H9 (cell line): ENCODE data around the gene EFNA3. TPM values are rescaled to one million over a fixed set of nuclear protein-coding genes. Genes with fewer than 3 reads are reported as not detected.
A peak's percentile ranks its signal among the peaks of the same experiment; 100 is the strongest.

Experiments
- DNase-seq: peaks from one replicate; pipeline ENCODE4 v3.0.0-alpha.2; 2017
- H2AFZ ChIP-seq: one replicate; pipeline ENCODE4 v1.6.1; 2013; ENCODE audit warnings: mild to moderate bottlenecking, low read length, control low read depth, moderate library complexity
- H2AK5ac ChIP-seq: 2 replicates; pipeline ENCODE4 v1.6.1; 2013; ENCODE audit warnings: low read length, control low read depth, mixed read lengths; ENCODE audit not compliant: insufficient read length
- H2BK120ac ChIP-seq: one replicate; pipeline ENCODE4 v1.6.1; 2013; ENCODE audit warnings: low read depth, mild to moderate bottlenecking, low read length, control low read depth, inconsistent platforms; ENCODE audit not compliant: poor library complexity, severe bottlenecking
- H2BK12ac ChIP-seq: 2 replicates; pipeline ENCODE4 v1.6.1; 2013; ENCODE audit warnings: low read length, control low read depth, mixed read lengths, low read depth; ENCODE audit not compliant: insufficient read length
- H2BK15ac ChIP-seq: 2 replicates; pipeline ENCODE4 v1.6.1; 2013; ENCODE audit warnings: low read depth, low read length, control low read depth
- H2BK20ac ChIP-seq: one replicate; pipeline ENCODE4 v1.6.1; 2013; ENCODE audit warnings: low read depth, mild to moderate bottlenecking, low read length, control low read depth, inconsistent platforms; ENCODE audit not compliant: poor library complexity, severe bottlenecking
- H2BK5ac ChIP-seq: 2 replicates; pipeline ENCODE4 v1.6.1; 2013; ENCODE audit warnings: low read length, control low read depth, mixed read lengths; ENCODE audit not compliant: insufficient read length
- H3K14ac ChIP-seq: 2 replicates; pipeline ENCODE4 v1.6.1; 2013; ENCODE audit warnings: low read length, control low read depth; ENCODE audit not compliant: insufficient read depth
- H3K18ac ChIP-seq: 2 replicates; pipeline ENCODE4 v1.6.1; 2013; ENCODE audit warnings: low read depth, mild to moderate bottlenecking, mixed read lengths, low read length, control low read depth; ENCODE audit not compliant: insufficient read length
- H3K23ac ChIP-seq: 2 replicates; pipeline ENCODE4 v1.6.1; 2013; ENCODE audit warnings: low read length, control low read depth, mixed read lengths, low read depth; ENCODE audit not compliant: insufficient read length
- H3K23me2 ChIP-seq: 2 replicates; pipeline ENCODE4 v1.6.1; 2013; ENCODE audit warnings: low read depth, mild to moderate bottlenecking, mixed read lengths, low read length, control low read depth; ENCODE audit not compliant: insufficient read length, poor library complexity, severe bottlenecking
- H3K27ac ChIP-seq: 2 replicates; pipeline ENCODE4 v1.5.1; 2013; ENCODE audit warnings: low read length, control low read depth, mixed read lengths, low read depth; ENCODE audit not compliant: insufficient read length
- H3K27me3 ChIP-seq: 2 replicates; pipeline ENCODE4 v1.6.1; 2013; ENCODE audit warnings: low read length, control low read depth, inconsistent platforms; ENCODE audit not compliant: insufficient read depth
- H3K4ac ChIP-seq: 2 replicates; pipeline ENCODE4 v1.6.1; 2013; ENCODE audit warnings: low read depth, mild to moderate bottlenecking, control low read depth, inconsistent platforms, low read length, moderate library complexity
- H3K4me1 ChIP-seq: 2 replicates; pipeline ENCODE4 v1.6.1; 2013; ENCODE audit warnings: low read length, control low read depth, inconsistent platforms; ENCODE audit not compliant: insufficient read depth
- H3K4me2 ChIP-seq: 2 replicates; pipeline ENCODE4 v1.6.1; 2013; ENCODE audit warnings: low read length, control low read depth, mixed read lengths; ENCODE audit not compliant: insufficient read length, insufficient read depth
- H3K56ac ChIP-seq: 2 replicates; pipeline ENCODE4 v1.6.1; 2013; ENCODE audit warnings: low read depth, mild to moderate bottlenecking, mixed read lengths, low read length, control low read depth; ENCODE audit not compliant: insufficient read length
- H3K79me1 ChIP-seq: 2 replicates; pipeline ENCODE4 v1.6.1; 2013; ENCODE audit warnings: low read depth, mild to moderate bottlenecking, moderate library complexity, low read length, control low read depth, inconsistent platforms; ENCODE audit not compliant: insufficient read depth, poor library complexity, severe bottlenecking
- H3K79me2 ChIP-seq: 2 replicates; pipeline ENCODE4 v1.6.1; 2013; ENCODE audit warnings: low read length, control low read depth, inconsistent platforms; ENCODE audit not compliant: insufficient read depth
- H3K9ac ChIP-seq: 2 replicates; pipeline ENCODE4 v1.6.1; 2013; ENCODE audit warnings: low read length, control low read depth, mixed read lengths; ENCODE audit not compliant: insufficient read length; ENCODE audit errors: extremely low read depth
- H3K9me3 ChIP-seq: one replicate; pipeline ENCODE4 v1.6.1; 2013; ENCODE audit warnings: low read depth, low read length, inconsistent platforms; ENCODE audit not compliant: control insufficient read depth
- H3T11ph ChIP-seq: one replicate; pipeline ENCODE4 v1.6.1; 2013; ENCODE audit warnings: mild to moderate bottlenecking, low read length, control low read depth, inconsistent platforms
- H4K20me1 ChIP-seq: one replicate; pipeline ENCODE4 v1.6.1; 2013; ENCODE audit not compliant: control insufficient read depth, insufficient read length, insufficient read depth
- H4K5ac ChIP-seq: 2 replicates; pipeline ENCODE4 v1.6.1; 2013; ENCODE audit warnings: low read depth, mild to moderate bottlenecking, mixed read lengths, low read length, control low read depth; ENCODE audit not compliant: insufficient read length
- H4K8ac ChIP-seq: replicated peaks from 2 replicates; pipeline ENCODE4 v1.6.1; 2013; ENCODE audit warnings: low read length, control low read depth, mixed read lengths, low read depth; ENCODE audit not compliant: insufficient read length
- H4K91ac ChIP-seq: 2 replicates; pipeline ENCODE4 v1.6.1; 2013; ENCODE audit warnings: low read depth, mild to moderate bottlenecking, moderate library complexity, mixed read lengths, low read length, control low read depth; ENCODE audit not compliant: insufficient read length
- H3K27ac Mint-ChIP-seq, 3 experiments: 2 replicates in 2 of 3; 3 replicates in 1 of 3; pipeline ENCODE4 v1.8.0; 2020 to 2021; ENCODE audit warnings: mixed read lengths in 3 of 3, mild to moderate bottlenecking in 1 of 3, moderate library complexity in 1 of 3
- H3K27me3 Mint-ChIP-seq: 2 replicates; pipeline ENCODE4 v1.8.0; 2021; ENCODE audit warnings: low read depth, mild to moderate bottlenecking, moderate library complexity, mixed read lengths
- H3K36me3 Mint-ChIP-seq, 3 experiments: 2 replicates in 2 of 3; 3 replicates in 1 of 3; pipeline ENCODE4 v1.8.0; 2020 to 2021; ENCODE audit warnings: low read depth in 3 of 3, mixed read lengths in 3 of 3; ENCODE audit not compliant: insufficient read depth in 1 of 3
- H3K4me1 Mint-ChIP-seq, 2 experiments: 2 replicates each; pipeline ENCODE4 v1.8.0; 2020; ENCODE audit warnings: mixed read lengths in 2 of 2
- H3K4me3 Mint-ChIP-seq, 2 experiments: 2 replicates in 1 of 2; 3 replicates in 1 of 2; pipeline ENCODE4 v1.8.0; 2020 to 2021; ENCODE audit warnings: mild to moderate bottlenecking in 2 of 2, mixed read lengths in 2 of 2, moderate library complexity in 1 of 2
- H3K9me3 Mint-ChIP-seq, 2 experiments: 2 replicates in 1 of 2; 3 replicates in 1 of 2; pipeline ENCODE4 v1.8.0; 2020; ENCODE audit warnings: mild to moderate bottlenecking in 2 of 2, mixed read lengths in 2 of 2, moderate library complexity in 1 of 2
- CTCF ChIP-seq: fragments of 200-600 bp; sonication (generic); conservative IDR thresholded peaks from 3 replicates; pipeline ENCODE4 v1.8.0; 2021; ENCODE audit warnings: antibody characterized with exemption, mild to moderate bottlenecking
- WGBS: extraction: QIAGEN DNeasy Blood & Tissue Kit; methylation state at CpG from one replicate; pipeline ENCODE4 v1.1.7; 2013; ENCODE audit warnings: missing lambda C conversion rate, low lambda C conversion rate, mixed read lengths; ENCODE audit not compliant: insufficient read length; ENCODE audit errors: extremely low coverage; 5-methylcytosine and 5-hydroxymethylcytosine counted together
- total RNA-seq: library from RNA; stranded (reverse); gene quantifications from 2 replicates; pipeline ENCODE4 v1.2.1, GENCODE V29; 2021

The EFNA3 gene
- total RNA-seq, 1 experiment from 2014 or later = 3.9 TPM

DNA sequence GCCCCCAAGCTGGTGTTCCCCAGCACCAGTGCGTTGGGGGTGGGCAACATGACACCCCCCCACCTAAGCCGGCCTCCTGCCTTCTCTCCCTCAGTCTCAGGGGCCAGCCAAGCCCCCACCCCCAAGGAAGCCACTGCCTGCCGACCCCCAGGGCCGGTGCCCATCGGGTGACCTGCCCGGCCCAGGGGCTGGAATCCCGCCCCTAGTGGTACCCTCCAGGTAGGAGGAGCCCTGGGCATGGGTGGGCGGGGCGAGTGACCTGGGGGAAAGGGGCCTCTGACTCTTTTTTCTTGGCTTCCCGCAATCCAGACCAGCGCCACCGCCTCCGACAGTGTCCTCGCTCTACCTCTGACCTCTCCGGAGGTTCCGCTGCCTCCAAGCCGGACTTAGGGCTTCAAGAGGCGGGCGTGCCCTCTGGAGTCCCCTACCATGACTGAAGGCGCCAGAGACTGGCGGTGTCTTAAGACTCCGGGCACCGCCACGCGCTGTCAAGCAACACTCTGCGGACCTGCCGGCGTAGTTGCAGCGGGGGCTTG lies 16.4 kb upstream of the EFNA3 start:
- no peak overlapping the region for H2BK12ac ChIP-seq
- H4K91ac ChIP-seq = no peak overlapping the region
- H3K4me3 Mint-ChIP-seq = peak overlapping the region; percentile 66 to 85
- no peak overlapping the region for H3K27ac ChIP-seq
- H3K27me3 ChIP-seq = no peaks in the 10 kb centered on the region
- H3K27me3 Mint-ChIP-seq = peaks cover 2% of the 10 kb centered on the region
- no peak overlapping the region for H3K23ac ChIP-seq
- H3K9me3 Mint-ChIP-seq = no peaks in the 10 kb centered on the region; a peak in 1 of 5 replicates
- no peak overlapping the region for H3K18ac ChIP-seq
- H3K9ac ChIP-seq = no peak overlapping the region
- no peak overlapping the region for H3K4ac ChIP-seq
- H3K36me3 Mint-ChIP-seq = peaks cover 7 to 21% (median 18%) of the 10 kb centered on the region in 3 experiments; a peak in 6 of 7 replicates
- peak; percentile 80 for DNase-seq
- no peak overlapping the region for H2AFZ ChIP-seq
- H3K4me1 ChIP-seq = peaks cover 3% of the 10 kb centered on the region; the same call in 1 of the 2 replicates
- TF ChIP-seq CTCF = no peak; the same call in 2 of the 3 replicates
- no peaks in the 10 kb centered on the region for H3K79me1 ChIP-seq
- H2BK120ac ChIP-seq = no peak overlapping the region
- no peak overlapping the region for H4K8ac ChIP-seq
- no CpG with 5 or more reads among the region's 29 CpGs for WGBS
- H4K5ac ChIP-seq = no peak overlapping the region
- H3T11ph ChIP-seq = no peak overlapping the region
- H3K23me2 ChIP-seq = peaks cover 17% of the 10 kb centered on the region
- H3K79me2 ChIP-seq = no peaks in the 10 kb centered on the region; the same call in 1 of the 2 replicates
- H3K14ac ChIP-seq = no peak overlapping the region
- H2BK5ac ChIP-seq = no peak overlapping the region
- H3K9me3 ChIP-seq = no peaks in the 10 kb centered on the region
- peaks cover 16 to 26% of the 10 kb centered on the region in 2 experiments for H3K4me1 Mint-ChIP-seq
- no peak overlapping the region for H2AK5ac ChIP-seq
- H3K27ac Mint-ChIP-seq = no peak overlapping the region; a peak in 1 of 7 replicates
- H4K20me1 ChIP-seq = no peaks in the 10 kb centered on the region
- no peak overlapping the region for H2BK20ac ChIP-seq
- H3K56ac ChIP-seq = no peak overlapping the region
- peak overlapping the region; percentile 82 for H3K4me2 ChIP-seq
- no peak overlapping the region for H2BK15ac ChIP-seq
